H1 (cell line): ENCODE results near the gene PPP1R18. TPM values are rescaled to one million over a fixed set of nuclear protein-coding genes. Genes with fewer than 3 reads are reported as not detected.

Experiments
- CTCF ChIA-PET: fragments of 300-600 bp; sonication (Branson Sonifier 250); formaldehyde crosslinking; loops from one replicate; lab custom pipeline; 2021; ENCODE audit not compliant: partially characterized antibody; lab: Charles Lee
- POLR2A ChIA-PET: fragments of 300-600 bp; sonication (Branson Sonifier 250); formaldehyde crosslinking; loops from one replicate; lab custom pipeline; 2021; ENCODE audit warnings: inconsistent platforms; ENCODE audit not compliant: partially characterized antibody; lab: Charles Lee
- DNase-seq, 2 experiments: peaks; one replicate each; pipeline versions ENCODE4 v3.0.0 to v3.0.0-alpha.2; 2010 to 2022; ENCODE audit warnings: low spot score in 2 of 2, low read depth in 1 of 2, mixed read lengths in 1 of 2
- FAIRE-seq: peaks from 2 replicates; lab custom pipeline; 2011; peaks lifted over from hg19 to GRCh38; lab: Jason Lieb, UNC
- H2AFZ ChIP-seq: 2 replicates; pipeline ENCODE4 v1.8.1; 2012; ENCODE audit warnings: low read length, inconsistent platforms
- H2AK5ac ChIP-seq: 2 replicates; pipeline ENCODE4 v1.6.1; 2013; ENCODE audit warnings: low read depth, low read length
- H2BK120ac ChIP-seq: replicated peaks from 2 replicates; pipeline ENCODE3; 2013; ENCODE audit warnings: low read depth, low read length, inconsistent platforms
- H2BK12ac ChIP-seq: 2 replicates; pipeline ENCODE4 v1.6.1; 2013; ENCODE audit warnings: low read depth, low read length
- H2BK15ac ChIP-seq: 2 replicates; pipeline ENCODE4 v1.6.1; 2013; ENCODE audit warnings: low read length
- H2BK20ac ChIP-seq: 2 replicates; pipeline ENCODE4 v1.6.1; 2013; ENCODE audit warnings: low read length
- H2BK5ac ChIP-seq: 2 replicates; pipeline ENCODE4 v1.6.1; 2013; ENCODE audit warnings: low read depth, low read length
- H3K14ac ChIP-seq: 2 replicates; pipeline ENCODE4 v1.6.1; 2013; ENCODE audit warnings: inconsistent platforms; ENCODE audit not compliant: insufficient read length
- H3K18ac ChIP-seq: 2 replicates; pipeline ENCODE4 v1.6.1; 2013; ENCODE audit warnings: low read length; ENCODE audit errors: extremely low read depth
- H3K23ac ChIP-seq: 2 replicates; pipeline ENCODE4 v1.6.1; 2013; ENCODE audit warnings: inconsistent platforms; ENCODE audit not compliant: insufficient read length
- H3K23me2 ChIP-seq: 2 replicates; pipeline ENCODE4 v1.6.1; 2013; ENCODE audit warnings: low read depth, low read length
- H3K27ac ChIP-seq: 2 replicates; pipeline ENCODE4 v1.6.1; 2011; ENCODE audit warnings: low read depth, low read length, inconsistent platforms
- H3K27me3 ChIP-seq, 4 experiments: replicated peaks in 1 of 4; 1 replicate in 1 of 4; 2 replicates in 3 of 4; pipeline versions ENCODE4 v1.6.1 to v1.8.1; 2011 to 2013; ENCODE audit warnings: low read length in 3 of 4, mild to moderate bottlenecking in 3 of 4, inconsistent platforms in 2 of 4, mixed read lengths in 2 of 4, moderate library complexity in 1 of 4; ENCODE audit not compliant: control insufficient read depth in 3 of 4, insufficient read depth in 3 of 4; ENCODE audit errors: extremely low read depth in 1 of 4
- H3K36me3 ChIP-seq, 4 experiments: 2 replicates each; pipeline versions ENCODE4 v1.6.1 to v1.8.1; 2011 to 2013; ENCODE audit warnings: mild to moderate bottlenecking in 4 of 4, low read length in 3 of 4, moderate library complexity in 2 of 4, control low read depth in 1 of 4, inconsistent platforms in 1 of 4; ENCODE audit not compliant: insufficient read depth in 4 of 4, control insufficient read depth in 2 of 4
- H3K4ac ChIP-seq: replicated peaks from 2 replicates; pipeline ENCODE3; 2013; ENCODE audit warnings: low read length, low read depth, mixed read lengths, inconsistent platforms; ENCODE audit not compliant: insufficient read length
- H3K4me1 ChIP-seq, 4 experiments: replicated peaks in 1 of 4; 1 replicate in 1 of 4; 2 replicates in 3 of 4; pipeline versions ENCODE4 v1.6.1 to v1.8.1; 2011 to 2013; ENCODE audit warnings: low read length in 3 of 4, inconsistent platforms in 2 of 4, mixed read lengths in 1 of 4; ENCODE audit not compliant: insufficient read depth in 4 of 4, control insufficient read depth in 3 of 4
- H3K4me2 ChIP-seq, 2 experiments: 2 replicates each; pipeline versions ENCODE4 v1.6.1 to v1.8.1; 2011 to 2013; ENCODE audit warnings: low read depth in 2 of 2, low read length in 2 of 2, control low read depth in 1 of 2, inconsistent platforms in 1 of 2, mild to moderate bottlenecking in 1 of 2; ENCODE audit not compliant: insufficient read depth in 1 of 2
- H3K4me3 ChIP-seq, 4 experiments: fragments of 200-600, 300-600 bp in 1 of 4; sonication (generic), shearing (Covaris generic), sonication (Bioruptor Twin) in 1 of 4; 2 replicates each; pipeline versions ENCODE4 v1.5.1 to v1.8.1; 2011 to 2016; ENCODE audit warnings: low read length in 4 of 4, low read depth in 3 of 4, control low read depth in 2 of 4, inconsistent platforms in 2 of 4, mild to moderate bottlenecking in 2 of 4, mixed read lengths in 1 of 4, moderate library complexity in 1 of 4; ENCODE audit not compliant: insufficient read depth in 2 of 4; ENCODE audit errors: extremely low read depth in 1 of 4
- H3K56ac ChIP-seq: replicated peaks from 2 replicates; pipeline ENCODE3; 2013; ENCODE audit warnings: low read depth, mild to moderate bottlenecking, mixed read lengths, low read length, inconsistent platforms; ENCODE audit not compliant: insufficient read length
- H3K79me1 ChIP-seq: 2 replicates; pipeline ENCODE4 v1.6.1; 2013; ENCODE audit warnings: low read depth, low read length, control low read depth
- H3K79me2 ChIP-seq, 2 experiments: 2 replicates each; pipeline versions ENCODE4 v1.6.1 to v1.8.1; 2012 to 2013; ENCODE audit warnings: low read length in 2 of 2, mild to moderate bottlenecking in 2 of 2, inconsistent platforms in 1 of 2; ENCODE audit not compliant: insufficient read depth in 2 of 2, control insufficient read depth in 1 of 2
- H3K9ac ChIP-seq, 4 experiments: replicated peaks in 1 of 4; 1 replicate in 1 of 4; 2 replicates in 3 of 4; pipeline versions ENCODE4 v1.6.1 to v1.8.1; 2011 to 2013; ENCODE audit warnings: low read depth in 3 of 4, low read length in 3 of 4, control low read depth in 2 of 4, mild to moderate bottlenecking in 2 of 4, moderate library complexity in 2 of 4, inconsistent platforms in 1 of 4; ENCODE audit errors: extremely low read depth in 1 of 4
- H3K9me3 ChIP-seq, 2 experiments: 2 replicates each; pipeline versions ENCODE4 v1.6.1 to v1.8.1; 2012 to 2013; ENCODE audit warnings: mild to moderate bottlenecking in 2 of 2, moderate library complexity in 2 of 2, control low read depth in 1 of 2, inconsistent platforms in 1 of 2, low read depth in 1 of 2, low read length in 1 of 2, mixed read lengths in 1 of 2; ENCODE audit not compliant: insufficient read depth in 2 of 2
- H4K20me1 ChIP-seq, 2 experiments: replicated peaks in 1 of 2; 2 replicates each; pipeline versions ENCODE3 to v1.8.1; 2011 to 2013; ENCODE audit warnings: inconsistent platforms in 2 of 2, low read length in 2 of 2, mild to moderate bottlenecking in 1 of 2; ENCODE audit not compliant: insufficient read depth in 2 of 2, control insufficient read depth in 1 of 2
- H4K5ac ChIP-seq: 2 replicates; pipeline ENCODE4 v1.6.1; 2013; ENCODE audit warnings: low read length, low read depth, mixed read lengths, inconsistent platforms; ENCODE audit not compliant: insufficient read length
- H4K8ac ChIP-seq: 2 replicates; pipeline ENCODE4 v1.8.0; 2013; ENCODE audit warnings: mild to moderate bottlenecking, moderate library complexity, low read length, inconsistent platforms; ENCODE audit not compliant: insufficient read depth; ENCODE audit errors: extremely low read depth
- H4K91ac ChIP-seq: replicated peaks from 2 replicates; pipeline ENCODE3; 2013; ENCODE audit warnings: low read length, mixed read lengths, inconsistent platforms; ENCODE audit not compliant: insufficient read length
- BACH1 ChIP-seq: IDR thresholded peaks from 2 replicates; pipeline ENCODE4 v1.6.1; 2012; ENCODE audit warnings: low read length, improper control_type of control experiment
- CEBPB ChIP-seq: IDR thresholded peaks from 2 replicates; pipeline ENCODE4 v1.6.1; 2012; ENCODE audit warnings: low read depth, low read length
- EGR1 ChIP-seq: IDR thresholded peaks from 2 replicates; pipeline ENCODE4 v1.6.1; 2011; ENCODE audit warnings: low read depth, low read length, borderline replicate concordance
- JUN ChIP-seq: IDR thresholded peaks from 2 replicates; pipeline ENCODE4 v1.6.1; 2011; ENCODE audit warnings: low read depth, mild to moderate bottlenecking, improper control_type of control experiment, low read length
- NANOG ChIP-seq: IDR thresholded peaks from 2 replicates; pipeline ENCODE4 v1.6.1; 2011; ENCODE audit warnings: low read length, low read depth, mild to moderate bottlenecking, inconsistent platforms; ENCODE audit not compliant: insufficient read depth, poor library complexity, severe bottlenecking
- PHF8 ChIP-seq: fragments of 200-600 bp; sonication (generic); conservative IDR thresholded peaks from 2 replicates; pipeline ENCODE4 v1.7.1; 2012; ENCODE audit warnings: low read depth, mild to moderate bottlenecking, inconsistent platforms, low read length, moderate library complexity
- SAP30 ChIP-seq: fragments of 300-600 bp; sonication (generic); IDR thresholded peaks from 2 replicates; pipeline ENCODE4 v1.7.1; 2012; ENCODE audit warnings: low read length, moderate library complexity, mild to moderate bottlenecking, inconsistent platforms; ENCODE audit not compliant: insufficient read depth, insufficient replicate concordance
- SP2 ChIP-seq: IDR thresholded peaks from 2 replicates; pipeline ENCODE4 v1.6.1; 2012; ENCODE audit warnings: mild to moderate bottlenecking, low read length, inconsistent platforms
- SUZ12 ChIP-seq: fragments of 200-600 bp; sonication (generic); IDR thresholded peaks from 2 replicates; pipeline ENCODE4 v1.6.1; 2012; ENCODE audit warnings: mild to moderate bottlenecking, inconsistent platforms, low read length, moderate library complexity, mixed read lengths
- WGBS, 2 experiments: shearing (Covaris generic) in 1 of 2; methylation state at CpG; one replicate each; pipeline versions ENCODE4 v1.1.6 to v1.1.7; 2013 to 2015; ENCODE audit warnings: low lambda C conversion rate in 2 of 2, mixed read lengths in 2 of 2, inconsistent platforms in 1 of 2, low coverage in 1 of 2, missing lambda C conversion rate in 1 of 2; ENCODE audit not compliant: insufficient replicate concordance in 2 of 2, insufficient coverage in 1 of 2, insufficient read length in 1 of 2; ENCODE audit errors: extremely low coverage in 1 of 2, missing lambda C conversion rate in 1 of 2; 5-methylcytosine and 5-hydroxymethylcytosine counted together
- polyA plus RNA-seq, 7 experiments: library from polyadenylated mRNA; depleted of rRNA in 3 of 7; stranded (reverse) in 5 of 7; unstranded in 2 of 7; fragments of >200 nt in 5 of 7; fragments of 200-250 nt in 2 of 7; gene quantifications; 1 replicate in 5 of 7; 2 replicates in 1 of 7; 4 replicates in 1 of 7; pipeline versions ENCODE4 v1.2.1 to v1.2.3, GENCODE V29; 2011 to 2013; ENCODE audit warnings: missing spikeins in 2 of 7, mixed read lengths in 2 of 7
- total RNA-seq: library from RNA; stranded (reverse); fragmentation: NEBNext Ultra II Directional; extraction: Animal tissue kit (Norgen Biotek cat#: 25700); gene quantifications from 2 replicates; pipeline ENCODE4 v1.2.1, GENCODE V29; 2021
- TF ChIP-seq, protein P1 (sequence below): IDR thresholded peaks from 2 replicates; pipeline ENCODE4 v1.6.1; 2011; ENCODE audit warnings: low read length, improper control_type of control experiment

Gene PPP1R18
- total and polyA plus RNA-seq, 2 of the 8 experiments (the other 6 are each of a cell fraction or from before 2014, with no cell fraction given): 25.1 to 29.1 TPM

GRCh38 chr6:30684386-30685156 is 1.9 kb downstream of the PPP1R18 start:
- Histone ChIP-seq H2BK5ac (no peak overlapping the region; the same call in 1 of the 2 replicates), H4K5ac (no peak overlapping the region), H3K79me1 (peaks cover 4% of the 10 kb centered on the region; the same call in 1 of the 2 replicates), H3K9ac (no peak overlapping the region), H3K4me2 (peak overlapping the region; percentile 39 to 96; a peak in 3 of 4 replicates), H3K79me2 (peaks cover 0 to 20% of the 10 kb centered on the region in 2 experiments; a peak in 3 of 4 replicates), H2BK15ac (no peak overlapping the region), H2BK120ac (no peak overlapping the region), H3K56ac (no peak overlapping the region), H4K91ac (no peak overlapping the region), H3K27me3 (no peaks in the 10 kb centered on the region), H3K23me2 (peaks cover 13% of the 10 kb centered on the region), H3K4me3 (peak overlapping the region in 1 of 4 experiments; percentile 44; a peak in 2 of 8 replicates), H3K18ac (no peak overlapping the region), H3K36me3 (no peaks in the 10 kb centered on the region; a peak in 1 of 8 replicates), H2AK5ac (no peak overlapping the region), H3K14ac (no peak overlapping the region), H3K27ac (no peak overlapping the region), H3K4ac (no peak overlapping the region), H2AFZ (no peak overlapping the region), H3K4me1 (peaks cover 7 to 40% (median 24%) of the 10 kb centered on the region in 4 experiments), H4K8ac (no peak overlapping the region), H3K23ac (no peak overlapping the region), H4K20me1 (peaks cover 3 to 8% of the 10 kb centered on the region in 2 experiments), H2BK12ac (no peak overlapping the region), H3K9me3 (no peaks in the 10 kb centered on the region), H2BK20ac (no peak overlapping the region)
- TF ChIP-seq PHF8 (no peak), CEBPB (no peak), NANOG (no peak), EGR1 (no peak), SUZ12 (no peak), SP2 (no peak), SAP30 (no peak), BACH1 (no peak), JUN (no peak)
- TF ChIP-seq, protein P1, sequence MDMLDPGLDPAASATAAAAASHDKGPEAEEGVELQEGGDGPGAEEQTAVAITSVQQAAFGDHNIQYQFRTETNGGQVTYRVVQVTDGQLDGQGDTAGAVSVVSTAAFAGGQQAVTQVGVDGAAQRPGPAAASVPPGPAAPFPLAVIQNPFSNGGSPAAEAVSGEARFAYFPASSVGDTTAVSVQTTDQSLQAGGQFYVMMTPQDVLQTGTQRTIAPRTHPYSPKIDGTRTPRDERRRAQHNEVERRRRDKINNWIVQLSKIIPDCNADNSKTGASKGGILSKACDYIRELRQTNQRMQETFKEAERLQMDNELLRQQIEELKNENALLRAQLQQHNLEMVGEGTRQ: no peak
- POLR2A ChIA-PET: interaction anchor here (0.8 to 18.7 kb wide), 6 partner anchors 9 to 58 kb away, joined by 3 to 388 read pairs (median 4); partner anchors contain the start of genes FLOT1, MDC1 and TUBB
- FAIRE-seq (no peak), DNase-seq (no peak)
- WGBS, 2 experiments: 91% methylated on average over 14 of the region's 21 CpGs; no CpG with 5 or more reads in 1 of the 2 experiments
- CTCF ChIA-PET: interaction anchor here (0.6 to 11.0 kb wide), 12 partner anchors 9 to 231 kb away, joined by 3 to 147 read pairs (median 4); partner anchors contain the start of genes ATAT1 and DHX16
